ENCODE measurements around the gene BANK1. TPM values are rescaled to one million over a fixed set of nuclear protein-coding genes. Genes with fewer than 3 reads are reported as not detected.

The BANK1 gene, protein sequence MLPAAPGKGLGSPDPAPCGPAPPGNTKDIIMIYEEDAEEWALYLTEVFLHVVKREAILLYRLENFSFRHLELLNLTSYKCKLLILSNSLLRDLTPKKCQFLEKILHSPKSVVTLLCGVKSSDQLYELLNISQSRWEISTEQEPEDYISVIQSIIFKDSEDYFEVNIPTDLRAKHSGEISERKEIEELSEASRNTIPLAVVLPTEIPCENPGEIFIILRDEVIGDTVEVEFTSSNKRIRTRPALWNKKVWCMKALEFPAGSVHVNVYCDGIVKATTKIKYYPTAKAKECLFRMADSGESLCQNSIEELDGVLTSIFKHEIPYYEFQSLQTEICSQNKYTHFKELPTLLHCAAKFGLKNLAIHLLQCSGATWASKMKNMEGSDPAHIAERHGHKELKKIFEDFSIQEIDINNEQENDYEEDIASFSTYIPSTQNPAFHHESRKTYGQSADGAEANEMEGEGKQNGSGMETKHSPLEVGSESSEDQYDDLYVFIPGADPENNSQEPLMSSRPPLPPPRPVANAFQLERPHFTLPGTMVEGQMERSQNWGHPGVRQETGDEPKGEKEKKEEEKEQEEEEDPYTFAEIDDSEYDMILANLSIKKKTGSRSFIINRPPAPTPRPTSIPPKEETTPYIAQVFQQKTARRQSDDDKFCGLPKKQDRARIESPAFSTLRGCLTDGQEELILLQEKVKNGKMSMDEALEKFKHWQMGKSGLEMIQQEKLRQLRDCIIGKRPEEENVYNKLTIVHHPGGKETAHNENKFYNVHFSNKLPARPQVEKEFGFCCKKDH
- total RNA-seq: under 0.01 and 0.28 TPM in 2 replicates

GRCh38 chr4:101790521-101791181 is at the start of gene BANK1:
Gene BANK1, plus strand, starts transcription at chr4:101790730. Its CDS starts 151 bp downstream, at chr4:101790881.

